Measurements from ENCODE around the gene LRRFIP1.
"Not testable (repeated sequence)": the region's sequence is repeated elsewhere in the genome, so short reads cannot be mapped to it uniquely, and the experiment has no call there.

Gene LRRFIP1

GRCh38 chr2:237593036-237593435, 34.4 kb upstream of the LRRFIP1 start:
- Histone ChIP-seq H3K9me3 (ENCODE audit: low read length) (no peaks in the 10 kb centered on the region), H3K4me3 (ENCODE audit: low read length) (no peak overlapping the region), H3K27me3 (ENCODE audit: insufficient read depth, low read length) (no peaks in the 10 kb centered on the region), H3K4me1 (ENCODE audit: insufficient read depth, low read length) (peaks cover 4% of the 10 kb centered on the region), H3K36me3 (ENCODE audit: insufficient read depth, low read length) (no peaks in the 10 kb centered on the region), H2AFZ (ENCODE audit: low read depth, low read length) (no peak overlapping the region)

- no peak overlapping the region for H3K4me3 ChIP-seq (ENCODE audit: low read length)
- H2AFZ ChIP-seq (ENCODE audit: low read depth, low read length), result no peak overlapping the region
- H3K4me1 ChIP-seq (ENCODE audit: insufficient read depth, low read length), result peaks cover 4% of the 10 kb centered on the region
- H3K9me3 ChIP-seq (ENCODE audit: low read length), result no peaks in the 10 kb centered on the region
- H3K27me3 ChIP-seq (ENCODE audit: insufficient read depth, low read length), result no peaks in the 10 kb centered on the region
- H3K36me3 ChIP-seq (ENCODE audit: insufficient read depth, low read length), result no peaks in the 10 kb centered on the region
Measured at GRCh38 chr2:237593596-237594320, 33.6 kb upstream of the LRRFIP1 start.

GRCh38 chr2:237594514-237594871, 32.9 kb upstream of the LRRFIP1 start:
- Histone ChIP-seq H3K36me3 (ENCODE audit: insufficient read depth, low read length) (no peaks in the 10 kb centered on the region), H3K4me3 (ENCODE audit: low read length) (no peak overlapping the region), H2AFZ (ENCODE audit: low read depth, low read length) (no peak overlapping the region), H3K4me1 (ENCODE audit: insufficient read depth, low read length) (peaks cover 4% of the 10 kb centered on the region), H3K9me3 (ENCODE audit: low read length) (no peaks in the 10 kb centered on the region), H3K27me3 (ENCODE audit: insufficient read depth, low read length) (no peaks in the 10 kb centered on the region)

GRCh38 chr2:237595829-237596519, 31.4 kb upstream of the LRRFIP1 start:
- H3K36me3 ChIP-seq (ENCODE audit: insufficient read depth, low read length); H3K4me3 ChIP-seq (ENCODE audit: low read length); H3K4me1 ChIP-seq (ENCODE audit: insufficient read depth, low read length); H3K9me3 ChIP-seq (ENCODE audit: low read length); H3K27me3 ChIP-seq (ENCODE audit: insufficient read depth, low read length); H2AFZ ChIP-seq (ENCODE audit: low read depth, low read length): not testable (repeated sequence)

- no peaks in the 10 kb centered on the region for H3K9me3 ChIP-seq (ENCODE audit: low read length)
- no peak overlapping the region for H3K4me3 ChIP-seq (ENCODE audit: low read length)
- H3K27me3 ChIP-seq (ENCODE audit: insufficient read depth, low read length), result peaks cover 4% of the 10 kb centered on the region
- H3K36me3 ChIP-seq (ENCODE audit: insufficient read depth, low read length), result no peaks in the 10 kb centered on the region
- H3K4me1 ChIP-seq (ENCODE audit: insufficient read depth, low read length), result peaks cover 4% of the 10 kb centered on the region
- H2AFZ ChIP-seq (ENCODE audit: low read depth, low read length), result no peak overlapping the region
Measured at GRCh38 chr2:237596520-237597195, 30.7 kb upstream of the LRRFIP1 start.

- Histone ChIP-seq H3K9me3 (ENCODE audit: low read length) (no peaks in the 10 kb centered on the region), H3K27me3 (ENCODE audit: insufficient read depth, low read length) (peaks cover 4% of the 10 kb centered on the region), H3K36me3 (ENCODE audit: insufficient read depth, low read length) (no peaks in the 10 kb centered on the region), H3K4me3 (ENCODE audit: low read length) (no peak overlapping the region), H3K4me1 (ENCODE audit: insufficient read depth, low read length) (peaks cover 4% of the 10 kb centered on the region), H2AFZ (ENCODE audit: low read depth, low read length) (no peak overlapping the region)
Measured at GRCh38 chr2:237597196-237598145, 29.9 kb upstream of the LRRFIP1 start.

- Histone ChIP-seq H3K36me3 (ENCODE audit: insufficient read depth, low read length) (no peaks in the 10 kb centered on the region), H3K27me3 (ENCODE audit: insufficient read depth, low read length) (peaks cover 4% of the 10 kb centered on the region), H3K4me1 (ENCODE audit: insufficient read depth, low read length) (peaks cover 5% of the 10 kb centered on the region), H3K4me3 (ENCODE audit: low read length) (no peak overlapping the region), H3K9me3 (ENCODE audit: low read length) (no peaks in the 10 kb centered on the region), H2AFZ (ENCODE audit: low read depth, low read length) (no peak overlapping the region)
Measured at GRCh38 chr2:237598468-237599208, 28.7 kb upstream of the LRRFIP1 start.

GRCh38 chr2:237599465-237600110, 27.8 kb upstream of the LRRFIP1 start:
- Histone ChIP-seq H3K36me3 (ENCODE audit: insufficient read depth, low read length) (no peaks in the 10 kb centered on the region), H3K27me3 (ENCODE audit: insufficient read depth, low read length) (peaks cover 4% of the 10 kb centered on the region), H2AFZ (ENCODE audit: low read depth, low read length) (no peak overlapping the region), H3K9me3 (ENCODE audit: low read length) (no peaks in the 10 kb centered on the region), H3K4me3 (ENCODE audit: low read length) (no peak overlapping the region), H3K4me1 (ENCODE audit: insufficient read depth, low read length) (peaks cover 8% of the 10 kb centered on the region)

- Histone ChIP-seq H3K9me3 (ENCODE audit: low read length) (no peaks in the 10 kb centered on the region), H3K36me3 (ENCODE audit: insufficient read depth, low read length) (no peaks in the 10 kb centered on the region), H3K27me3 (ENCODE audit: insufficient read depth, low read length) (peaks cover 4% of the 10 kb centered on the region), H3K4me1 (ENCODE audit: insufficient read depth, low read length) (peaks cover 4% of the 10 kb centered on the region), H2AFZ (ENCODE audit: low read depth, low read length) (no peak overlapping the region), H3K4me3 (ENCODE audit: low read length) (no peak overlapping the region)
Measured at GRCh38 chr2:237600205-237600846, 27.1 kb upstream of the LRRFIP1 start.

- Histone ChIP-seq H2AFZ (ENCODE audit: low read depth, low read length) (no peak overlapping the region), H3K4me3 (ENCODE audit: low read length) (no peak overlapping the region), H3K9me3 (ENCODE audit: low read length) (no peaks in the 10 kb centered on the region), H3K27me3 (ENCODE audit: insufficient read depth, low read length) (peaks cover 4% of the 10 kb centered on the region), H3K4me1 (ENCODE audit: insufficient read depth, low read length) (peaks cover 4% of the 10 kb centered on the region), H3K36me3 (ENCODE audit: insufficient read depth, low read length) (no peaks in the 10 kb centered on the region)
Measured at GRCh38 chr2:237601453-237602116, 25.8 kb upstream of the LRRFIP1 start.

GRCh38 chr2:237602409-237602808, 25.0 kb upstream of the LRRFIP1 start:
- Histone ChIP-seq H3K27me3 (ENCODE audit: insufficient read depth, low read length) (peaks cover 4% of the 10 kb centered on the region), H3K36me3 (ENCODE audit: insufficient read depth, low read length) (no peaks in the 10 kb centered on the region), H3K4me1 (ENCODE audit: insufficient read depth, low read length) (peaks cover 4% of the 10 kb centered on the region), H3K9me3 (ENCODE audit: low read length) (no peaks in the 10 kb centered on the region), H2AFZ (ENCODE audit: low read depth, low read length) (no peak overlapping the region), H3K4me3 (ENCODE audit: low read length) (no peak overlapping the region)

Data from neuron (in vitro differentiated cells).